Measurements from ENCODE around the gene ZGLP1. TPM values are rescaled to one million over a fixed set of nuclear protein-coding genes. Genes with fewer than 3 reads are reported as not detected.
A peak's percentile ranks its signal among the peaks of the same experiment; 100 is the strongest.

The ZGLP1 gene
- total and polyA plus RNA-seq, 2 donors (not counting 1 experiment from before 2014, with no cell fraction given), result 6.4 to 8.0 TPM

GRCh38 chr19:10353793-10354391 lies 44.3 kb upstream of the ZGLP1 start:
- no peak for TF ChIP-seq EZH2 (IDR thresholded peaks at IDR 0.05; ENCODE audit: borderline replicate concordance, insufficient read depth, low read depth, low read length, poor library complexity, severe bottlenecking)
- DNase-seq (peak; percentile 44), ATAC-seq (ENCODE audit: low read depth) (peak; percentile 36)
- ChIA-PET CTCF (no interaction called here), POLR2A (no interaction called here)
- Histone ChIP-seq H3K4me1 (ENCODE audit: control insufficient read depth in 2 of 2, insufficient read depth in 2 of 2, low read length in 2 of 2) (no peaks in the 10 kb centered on the region), H3K9ac (ENCODE audit: low read length) (no peak overlapping the region), H3K79me2 (ENCODE audit: control insufficient read depth, insufficient read depth, low read length) (no peaks in the 10 kb centered on the region), H3K4me2 (replicated peaks; ENCODE audit: low read depth, low read length, poor library complexity, severe bottlenecking) (no peak overlapping the region), H3K4me3 (ENCODE audit: control extremely low read depth in 1 of 5, extremely low read depth in 1 of 5, insufficient read depth in 1 of 5, low read depth in 2 of 5, low read length in 4 of 5) (no peak overlapping the region), H3K9me3 (ENCODE audit: control extremely low read depth in 1 of 3, control insufficient read depth in 2 of 3, insufficient read depth in 1 of 3, low read length in 2 of 3) (peaks cover 0 to 9% (median 0%) of the 10 kb centered on the region in 3 donors), H4K20me1 (ENCODE audit: control insufficient read depth, insufficient read depth, low read length, poor library complexity, severe bottlenecking) (no peaks in the 10 kb centered on the region), H2AFZ (ENCODE audit: insufficient read depth, low read depth, low read length, poor library complexity, severe bottlenecking) (no peak overlapping the region), H3K27me3 (replicated peaks in 1 of 4; ENCODE audit: control extremely low read depth in 1 of 4, control insufficient read depth in 3 of 4, insufficient read depth in 4 of 4, low read length in 3 of 4) (no peaks in the 10 kb centered on the region), H3K36me3 (replicated peaks in 1 of 2; ENCODE audit: control extremely low read depth in 1 of 2, control insufficient read depth in 1 of 2, extremely low read depth in 1 of 2, insufficient read depth in 2 of 2, low read length in 1 of 2) (peaks cover 0 to 52% of the 10 kb centered on the region in 2 experiments), H3K27ac (ENCODE audit: low read length in 2 of 2) (no peak overlapping the region)
- intact Hi-C loops (cut with micrococcal nuclease), result no loop called here
- no peak overlapping the region for H3K4me3 Mint-ChIP-seq
- no peaks in the 10 kb centered on the region for H3K27me3 Mint-ChIP-seq
- 98% methylated on average over 32 of the region's 32 CpGs for WGBS (ENCODE audit: insufficient coverage)
- H3K27ac Mint-ChIP-seq, result no peak overlapping the region
- H3K4me1 Mint-ChIP-seq, result no peaks in the 10 kb centered on the region
- H3K9me3 Mint-ChIP-seq (ENCODE audit: insufficient read depth), result no peaks in the 10 kb centered on the region

GRCh38 chr19:10352764-10353671 lies 43.4 kb upstream of the ZGLP1 start:
- Histone ChIP-seq H3K9me3 (ENCODE audit: control extremely low read depth in 1 of 3, control insufficient read depth in 2 of 3, insufficient read depth in 1 of 3, low read length in 2 of 3) (peaks cover 0 to 9% (median 0%) of the 10 kb centered on the region in 3 donors), H3K4me1 (ENCODE audit: control insufficient read depth in 2 of 2, insufficient read depth in 2 of 2, low read length in 2 of 2) (no peaks in the 10 kb centered on the region), H3K4me3 (ENCODE audit: control extremely low read depth in 1 of 5, extremely low read depth in 1 of 5, insufficient read depth in 1 of 5, low read depth in 2 of 5, low read length in 4 of 5) (no peak overlapping the region), H4K20me1 (ENCODE audit: control insufficient read depth, insufficient read depth, low read length, poor library complexity, severe bottlenecking) (no peaks in the 10 kb centered on the region), H3K27ac (ENCODE audit: low read length in 2 of 2) (no peak overlapping the region), H2AFZ (ENCODE audit: insufficient read depth, low read depth, low read length, poor library complexity, severe bottlenecking) (no peak overlapping the region), H3K36me3 (replicated peaks in 1 of 2; ENCODE audit: control extremely low read depth in 1 of 2, control insufficient read depth in 1 of 2, extremely low read depth in 1 of 2, insufficient read depth in 2 of 2, low read length in 1 of 2) (peaks cover 0 to 46% of the 10 kb centered on the region in 2 experiments), H3K27me3 (replicated peaks in 1 of 4; ENCODE audit: control extremely low read depth in 1 of 4, control insufficient read depth in 3 of 4, insufficient read depth in 4 of 4, low read length in 3 of 4) (no peaks in the 10 kb centered on the region), H3K4me2 (replicated peaks; ENCODE audit: low read depth, low read length, poor library complexity, severe bottlenecking) (no peak overlapping the region), H3K9ac (ENCODE audit: low read length) (no peak overlapping the region), H3K79me2 (ENCODE audit: control insufficient read depth, insufficient read depth, low read length) (no peaks in the 10 kb centered on the region)
- Mint-ChIP-seq H3K27ac (no peak overlapping the region), H3K27me3 (no peaks in the 10 kb centered on the region), H3K4me1 (no peaks in the 10 kb centered on the region), H3K9me3 (ENCODE audit: insufficient read depth) (no peaks in the 10 kb centered on the region), H3K4me3 (no peak overlapping the region)
- ChIA-PET CTCF (no interaction called here), POLR2A (no interaction called here)
- intact Hi-C loops (cut with micrococcal nuclease), result no loop called here
- no peak for ATAC-seq (ENCODE audit: low read depth)
- DNase-seq, result no peak
- TF ChIP-seq CTCF (IDR thresholded peaks at IDR 0.05) (no peak), EZH2 (IDR thresholded peaks at IDR 0.05; ENCODE audit: borderline replicate concordance, insufficient read depth, low read depth, low read length, poor library complexity, severe bottlenecking) (no peak)
- WGBS (ENCODE audit: insufficient coverage), result 97% methylated on average over 63 of the region's 63 CpGs

Measured in B cell (primary cell).